GM21423 (cell line): ENCODE results near the gene HOXA6.

Source experiments
- ATAC-seq: cut with Tn5 transposase; IDR thresholded peaks from one replicate; pipeline ENCODE4 v1.9.1; 2021; ENCODE audit warnings: mild to moderate bottlenecking, moderate library complexity; ENCODE audit not compliant: unreplicated experiment

The HOXA6 gene

GRCh38 chr7:27185013-27185853, 37.7 kb upstream of the HOXA6 start, which contains the start of gene HOXA11:
Gene HOXA11, minus strand, starts transcription at chr7:27185232. Its CDS starts 88 bp downstream, at chr7:27185144.
- ATAC-seq = no peak

GRCh38 chr7:27184337-27185012, 36.9 kb upstream of the HOXA6 start:
- no peak for ATAC-seq

- ATAC-seq = no peak
Observed at GRCh38 chr7:27183682-27184336, 36.2 kb upstream of the HOXA6 start.

- ATAC-seq = no peak
Observed at GRCh38 chr7:27182861-27183681, 35.5 kb upstream of the HOXA6 start.

- no peak for ATAC-seq
Observed at GRCh38 chr7:27182285-27182841, 34.8 kb upstream of the HOXA6 start.

- no peak for ATAC-seq
Observed at GRCh38 chr7:27181795-27182275, 34.3 kb upstream of the HOXA6 start.

- no peak for ATAC-seq
Observed at GRCh38 chr7:27180431-27181420, 33.2 kb upstream of the HOXA6 start.

- no peak for ATAC-seq
Observed at GRCh38 chr7:27179503-27180430, 32.2 kb upstream of the HOXA6 start.

GRCh38 chr7:27179030-27179429, 31.5 kb upstream of the HOXA6 start:
- no peak for ATAC-seq

GRCh38 chr7:27178366-27178765, 30.8 kb upstream of the HOXA6 start:
- ATAC-seq = no peak

- ATAC-seq = no peak
Observed at GRCh38 chr7:27177795-27178320, 30.3 kb upstream of the HOXA6 start.

- ATAC-seq = no peak
Observed at GRCh38 chr7:27176962-27177794, 29.6 kb upstream of the HOXA6 start.

GRCh38 chr7:27176524-27176845, 28.9 kb upstream of the HOXA6 start:
- ATAC-seq = no peak

- ATAC-seq = no peak
Observed at GRCh38 chr7:27175626-27176523, 28.3 kb upstream of the HOXA6 start.

GRCh38 chr7:27174874-27175625, 27.5 kb upstream of the HOXA6 start:
- ATAC-seq = no peak
